Posterior cingulate gyrus (tissue), 11 donors: Measurements from ENCODE around the gene MYL6.
"Not testable (repeated sequence)": the region's sequence is repeated elsewhere in the genome, so short reads cannot be mapped to it uniquely, and the experiment has no call there.

ENCODE experiments used
- DNase-seq, 10 donors: peaks; one replicate each; pipeline versions ENCODE4 v3.0.0 to v3.0.0-alpha.2; 2020 to 2021; ENCODE audit warnings: mixed read lengths in 3 of 10
- intact Hi-C: fragments of 100-400 bp; cut with DNase I; formaldehyde crosslinking; loops from one replicate; pipeline ENCODE4 v1.15.1; 2023

MYL6 gene

DNA sequence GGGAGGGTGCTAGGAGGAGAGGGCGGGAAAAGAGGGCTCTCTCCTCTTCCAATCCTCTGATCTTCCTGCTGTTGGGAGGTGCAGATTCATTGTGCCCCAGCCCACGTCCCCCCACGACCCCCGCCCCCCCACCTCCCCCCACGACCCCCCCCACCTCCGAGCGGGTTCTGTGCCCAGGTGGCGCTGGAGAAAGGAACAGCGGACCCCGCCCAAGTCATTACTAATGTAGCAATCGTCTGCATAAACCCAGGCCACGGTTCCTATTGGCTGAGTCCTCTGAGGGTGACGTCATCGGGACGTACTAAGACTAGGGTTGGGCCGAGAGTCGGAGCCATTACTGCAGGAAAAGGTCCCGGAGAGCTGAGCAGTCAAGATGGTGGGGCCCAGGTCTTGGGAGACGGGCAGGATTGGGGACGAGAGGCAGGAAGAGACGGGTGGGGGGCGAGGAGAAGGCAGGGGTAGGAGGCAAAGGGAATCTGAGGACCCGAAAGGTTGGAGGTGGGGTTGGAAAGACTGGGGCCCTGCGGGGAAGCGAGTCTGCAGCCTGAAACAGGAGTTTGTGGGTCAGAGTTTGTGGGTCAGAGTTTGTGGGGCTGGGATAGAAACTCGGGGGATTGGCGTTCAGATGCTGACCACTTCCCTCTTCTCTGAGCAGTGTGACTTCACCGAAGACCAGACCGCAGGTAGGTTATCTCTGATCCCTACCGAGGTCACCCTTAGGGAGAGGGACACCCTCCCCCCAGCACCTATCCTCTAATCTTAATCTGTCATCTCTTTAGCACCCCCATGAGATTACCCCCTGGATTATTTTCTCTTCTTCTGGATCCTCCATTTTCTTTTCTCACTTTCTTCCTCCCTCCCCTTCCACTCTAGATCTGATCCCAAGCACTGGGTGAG is at the start of gene MYL6:
MYL6 (plus strand) TSS at position 331 of the 897 bp plus-strand sequence; CDS start at position 374, 43 bp downstream.
- intact Hi-C loops = loop anchor here (2.0 kb wide), 1 partner anchor 31 kb away; no protein-coding TSS in a partner anchor
- peak; percentile 93 to 99 (median 96) for DNase-seq

DNA sequence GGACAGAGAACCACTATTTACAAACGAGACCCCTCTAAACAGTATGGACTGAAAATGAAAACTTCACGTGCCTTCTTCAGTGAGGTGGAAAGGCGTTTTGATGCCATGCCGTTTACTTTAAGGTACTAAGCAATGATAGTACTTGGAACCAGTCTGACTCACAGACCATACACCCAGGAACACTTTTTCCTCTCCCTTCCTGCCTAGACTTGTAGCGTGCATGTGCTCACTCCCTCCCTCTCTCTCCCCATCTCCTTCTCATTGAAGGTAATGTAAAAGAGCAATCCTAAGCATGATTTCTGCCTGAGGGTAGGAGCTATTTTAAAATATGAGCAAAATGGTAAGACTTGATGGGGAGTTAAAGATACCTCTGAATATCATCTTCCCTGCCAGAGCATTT is 47.6 kb upstream of the MYL6 start:
- intact Hi-C loops = no loop called here
- DNase-seq = no peak

DNA sequence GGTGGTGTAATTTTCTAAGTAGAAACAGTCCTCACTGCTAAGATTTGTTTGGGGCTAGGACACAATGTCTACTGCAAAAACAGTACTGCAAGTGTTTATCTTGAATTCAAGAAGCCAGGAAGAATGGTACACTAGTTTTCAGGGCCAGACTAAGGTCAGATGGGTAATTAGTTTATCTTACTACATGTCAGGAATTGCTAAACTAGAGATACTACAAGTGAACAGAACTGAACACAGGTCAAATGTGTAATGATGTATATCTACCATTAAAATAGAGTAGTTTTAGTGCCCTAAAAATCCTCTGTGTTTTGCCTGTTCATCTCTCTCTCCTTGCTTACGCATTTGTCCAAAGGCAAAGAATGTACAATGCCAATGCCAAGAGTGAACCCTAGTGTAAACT is 44.1 kb upstream of the MYL6 start:
- no peak for DNase-seq
- intact Hi-C loops = no loop called here

DNA sequence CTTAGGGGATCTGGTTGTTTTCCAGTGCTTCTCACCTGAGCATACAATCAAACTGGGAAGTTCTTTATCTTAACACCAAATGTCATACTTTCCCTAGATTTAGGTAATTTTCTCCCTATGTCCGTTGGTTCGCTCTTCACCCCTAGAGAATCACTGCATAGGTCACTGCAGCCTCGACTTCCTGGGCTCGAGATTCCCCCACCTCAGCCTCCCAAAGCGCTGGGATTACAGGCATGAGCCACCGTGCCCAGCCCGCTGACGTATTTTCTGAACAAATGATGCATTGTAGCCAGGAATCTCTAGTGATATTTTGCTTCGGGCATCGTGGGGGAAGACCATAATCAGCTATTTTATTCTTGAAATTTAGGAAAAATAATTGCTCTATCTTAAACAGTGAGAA is 42.8 kb upstream of the MYL6 start:
- peak in 1 of 10 donors; percentile 62 for DNase-seq

DNA sequence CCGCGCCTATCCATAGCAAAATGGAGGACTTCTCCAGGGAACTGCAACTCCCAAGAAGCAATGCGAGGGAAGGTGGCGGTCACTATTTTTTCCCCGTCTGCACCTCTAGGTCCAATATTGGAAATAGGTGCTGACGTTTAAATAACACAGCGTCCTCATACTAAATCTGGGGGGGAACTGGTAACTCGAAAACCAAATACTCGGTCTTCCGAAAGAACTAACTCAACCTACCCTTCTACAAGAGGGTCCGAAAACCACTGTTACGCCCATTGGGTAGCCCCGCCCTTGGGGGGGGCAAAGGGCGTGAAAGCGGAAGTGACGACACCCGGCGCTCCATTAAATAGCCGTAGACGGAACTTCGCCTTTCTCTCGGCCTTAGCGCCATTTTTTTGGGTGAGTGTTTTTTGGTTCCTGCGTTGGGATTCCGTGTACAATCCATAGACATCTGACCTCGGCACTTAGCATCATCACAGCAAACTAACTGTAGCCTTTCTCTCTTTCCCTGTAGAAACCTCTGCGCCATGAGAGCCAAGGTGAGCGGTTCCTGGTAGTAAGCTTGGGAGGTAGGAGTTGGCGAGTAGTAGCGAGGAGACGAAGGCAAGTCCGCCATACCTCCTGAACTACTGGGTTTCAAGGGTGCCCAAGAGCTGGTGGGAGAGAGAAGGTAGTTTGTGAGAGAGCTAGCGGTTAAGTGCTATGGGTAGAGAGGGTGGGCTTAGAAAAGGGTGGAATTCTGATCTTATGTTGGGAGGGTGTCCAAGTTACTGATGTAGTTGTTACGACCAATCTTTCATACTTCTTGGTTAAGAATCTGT is 41.7 kb upstream of the MYL6 start, which contains the start of gene RPL41:
RPL41 (plus strand) TSS at position 367 of the 815 bp plus-strand sequence.
- DNase-seq = peak; percentile 89 to 99 (median 96)
- intact Hi-C loops = loop anchor here (5.0 kb wide), 4 partner anchors 34 to 119 kb away; partner anchors contain the start of genes ERBB3, MYL6B, RPS26 and SUOX

More for the DNA sequence above, 42.8 kb upstream of the MYL6 start:
- intact Hi-C loops = loop anchor here (5.0 kb wide), 4 partner anchors 33 to 118 kb away; partner anchors contain the start of genes ERBB3, MYL6B, RPS26 and SUOX

DNA sequence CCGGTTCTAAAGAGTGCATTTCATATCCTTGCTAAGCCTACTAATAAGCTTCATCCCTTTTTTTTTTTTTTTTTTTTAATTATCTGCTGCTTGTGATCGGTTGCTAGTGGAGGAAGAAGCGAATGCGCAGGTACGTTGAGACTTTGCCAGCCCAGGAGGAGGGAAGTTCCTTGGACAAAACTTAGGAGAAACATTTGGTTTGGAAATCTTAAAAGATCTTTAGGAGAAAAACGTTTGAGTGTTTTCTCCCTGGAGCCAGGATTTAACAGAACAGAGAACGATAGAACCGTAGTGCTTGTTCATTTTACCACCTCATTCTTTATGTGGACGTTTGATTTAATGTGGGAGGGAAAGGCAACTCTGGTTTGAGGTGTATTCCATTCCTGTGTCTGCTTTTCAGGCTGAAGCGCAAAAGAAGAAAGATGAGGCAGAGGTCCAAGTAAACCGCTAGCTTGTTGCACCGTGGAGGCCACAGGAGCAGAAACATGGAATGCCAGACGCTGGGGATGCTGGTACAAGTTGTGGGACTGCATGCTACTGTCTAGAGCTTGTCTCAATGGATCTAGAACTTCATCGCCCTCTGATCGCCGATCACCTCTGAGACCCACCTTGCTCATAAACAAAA is 41.0 kb upstream of the MYL6 start:
- intact Hi-C loops = loop anchor here (5.0 kb wide), 4 partner anchors 35 to 120 kb away; partner anchors contain the start of genes ERBB3, MYL6B, RPS26 and SUOX
- DNase-seq = not testable (repeated sequence)

DNA sequence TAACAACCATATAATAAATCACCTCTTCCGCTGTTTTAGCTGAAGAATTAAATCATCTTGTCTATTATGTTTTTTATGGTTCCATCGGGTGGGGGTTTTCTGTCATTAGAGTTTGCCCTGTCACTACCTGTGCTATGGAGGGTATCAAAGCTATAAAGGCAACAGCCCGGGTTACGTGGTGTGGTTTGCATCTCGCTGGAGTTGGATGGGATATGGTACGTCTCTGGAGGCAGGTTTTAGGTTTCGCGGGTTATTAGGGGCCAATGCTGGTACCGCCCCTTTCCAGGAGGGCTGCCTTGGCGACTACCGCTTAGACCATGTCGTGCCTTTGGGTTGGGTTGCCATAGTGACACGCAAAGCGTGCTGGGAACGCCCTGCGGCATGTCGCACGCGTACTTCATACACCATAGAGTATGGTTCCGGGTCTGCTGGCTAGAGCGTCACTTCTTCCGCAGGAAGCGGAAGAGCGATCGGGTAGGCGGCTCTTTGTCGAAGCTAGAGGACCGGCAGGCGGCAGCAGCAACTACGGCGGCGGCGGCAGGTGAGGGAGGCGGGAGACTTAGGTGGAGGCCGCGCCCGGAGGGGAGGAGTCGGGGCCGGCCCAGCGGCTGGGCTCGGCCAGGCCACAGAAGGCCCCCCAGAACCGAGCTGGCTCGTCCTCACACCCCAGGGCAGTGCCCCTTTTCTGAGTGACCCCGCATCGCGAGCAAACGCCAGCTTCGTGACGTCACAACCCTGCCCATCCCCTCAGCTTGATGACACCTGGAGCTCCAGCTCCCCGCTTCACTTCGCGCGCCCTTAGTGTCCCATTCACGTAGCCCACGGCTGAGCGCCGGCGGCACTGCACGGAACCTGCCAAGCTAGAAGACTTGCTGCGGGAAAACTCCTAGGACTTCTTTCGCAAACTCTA is 40.1 kb upstream of the MYL6 start, which contains the start of gene ZC3H10:
ZC3H10 (plus strand) TSS at position 489 of the 910 bp plus-strand sequence. CDS start 2,297 bp downstream, outside the sequence.
- DNase-seq = peak; percentile 93 to 100 (median 96)
- intact Hi-C loops = loop anchor here (2.0 to 5.0 kb wide), 6 partner anchors 34 to 141 kb away; partner anchors contain the start of genes ANKRD52, ERBB3, MYL6B and RPS26

DNA sequence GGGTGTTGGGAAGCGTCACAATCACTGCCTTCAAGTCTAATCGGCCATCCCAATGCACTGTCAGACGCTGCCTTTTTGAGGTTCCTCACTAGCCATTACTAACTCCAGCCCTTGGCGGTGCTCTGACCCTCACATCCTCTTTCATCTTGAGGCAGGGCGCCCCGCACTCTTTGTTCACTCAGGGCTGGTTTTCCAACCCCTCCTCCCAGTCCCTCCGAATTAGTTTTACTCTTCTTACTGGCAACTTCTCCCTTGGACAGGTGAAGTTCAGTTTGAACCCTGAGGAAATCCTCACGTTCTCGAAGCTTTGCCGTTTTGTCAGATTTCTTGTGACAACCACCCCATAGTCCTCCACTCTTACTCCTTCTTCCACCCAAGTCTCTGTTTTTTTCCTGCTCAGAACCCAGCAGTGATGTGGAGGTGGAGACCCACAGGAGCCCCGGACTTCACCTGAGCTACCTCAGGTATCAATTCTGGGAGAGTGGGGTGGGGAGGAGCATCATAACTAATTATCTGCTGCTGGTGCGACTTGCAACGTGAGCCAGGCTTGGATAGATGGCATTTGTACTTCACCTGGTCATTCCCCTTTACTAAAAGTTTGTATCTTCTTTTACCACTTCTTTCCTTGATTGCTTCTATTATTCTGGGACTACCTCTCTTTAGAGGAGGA is 39.3 kb upstream of the MYL6 start:
- intact Hi-C loops = loop anchor here (2.0 to 5.0 kb wide), 6 partner anchors 33 to 140 kb away; partner anchors contain the start of genes ANKRD52, ERBB3, MYL6B and RPS26

DNA sequence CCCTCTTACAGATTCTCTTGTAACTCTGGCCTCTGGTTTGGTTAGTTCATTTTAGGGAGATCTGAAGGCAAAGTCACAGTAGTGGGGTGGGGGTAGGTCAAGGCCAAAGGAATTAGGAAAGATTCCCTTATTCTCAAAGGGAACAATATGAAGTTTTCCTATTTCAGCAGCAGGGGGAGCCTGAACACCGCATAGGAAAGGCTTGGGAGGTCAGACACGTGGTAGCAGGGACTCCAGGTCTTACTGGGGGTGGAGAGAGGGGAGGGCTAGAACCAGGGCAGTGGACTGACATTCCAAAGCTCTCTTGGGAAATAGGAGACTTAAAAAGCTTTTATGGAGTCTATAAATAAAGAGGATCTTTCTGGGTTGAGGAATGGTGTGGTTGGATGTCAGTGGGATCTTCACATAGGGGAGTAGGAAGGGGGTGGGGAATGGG is 38.8 kb upstream of the MYL6 start:
- peak in 6 of 10 donors; percentile 35 to 88 (median 48) for DNase-seq
- intact Hi-C loops = loop anchor here (2.0 to 5.0 kb wide), 6 partner anchors 33 to 139 kb away; partner anchors contain the start of genes ANKRD52, ERBB3, MYL6B and RPS26

More for the DNA sequence above, 39.3 kb upstream of the MYL6 start:
- no peak for DNase-seq

DNA sequence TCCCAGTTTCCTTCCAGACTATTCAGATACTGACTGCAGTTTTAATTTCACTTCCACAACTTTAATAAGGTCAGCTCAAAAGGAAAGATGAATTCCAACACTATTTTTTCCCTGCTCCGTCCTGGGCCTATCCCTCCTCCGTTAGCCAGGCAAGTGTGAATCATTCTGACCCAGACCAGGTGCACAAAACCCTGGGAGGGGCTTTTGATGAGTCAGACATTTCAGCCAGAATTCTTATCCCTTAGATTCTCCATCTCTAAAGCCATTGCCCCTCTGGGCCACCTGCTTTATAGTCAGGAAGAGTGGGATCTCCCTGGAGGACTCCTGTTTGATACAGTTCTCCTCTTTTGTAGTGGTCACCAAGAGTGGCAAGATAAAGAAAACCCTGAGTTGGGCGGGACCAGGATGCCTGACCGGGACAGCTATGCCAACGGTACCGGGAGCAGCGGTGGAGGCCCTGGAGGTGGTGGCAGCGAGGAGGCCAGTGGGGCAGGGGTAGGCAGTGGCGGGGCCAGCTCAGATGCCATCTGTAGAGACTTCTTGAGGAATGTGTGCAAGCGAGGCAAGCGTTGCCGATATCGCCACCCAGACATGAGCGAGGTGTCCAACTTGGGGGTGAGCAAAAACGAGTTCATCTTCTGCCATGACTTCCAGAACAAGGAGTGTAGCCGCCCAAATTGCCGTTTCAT is 37.9 kb upstream of the MYL6 start:
- DNase-seq = no peak
- intact Hi-C loops = loop anchor here (10.0 kb wide), 1 partner anchor 344 kb away; the partner anchor contains the start of gene SPRYD4

DNA sequence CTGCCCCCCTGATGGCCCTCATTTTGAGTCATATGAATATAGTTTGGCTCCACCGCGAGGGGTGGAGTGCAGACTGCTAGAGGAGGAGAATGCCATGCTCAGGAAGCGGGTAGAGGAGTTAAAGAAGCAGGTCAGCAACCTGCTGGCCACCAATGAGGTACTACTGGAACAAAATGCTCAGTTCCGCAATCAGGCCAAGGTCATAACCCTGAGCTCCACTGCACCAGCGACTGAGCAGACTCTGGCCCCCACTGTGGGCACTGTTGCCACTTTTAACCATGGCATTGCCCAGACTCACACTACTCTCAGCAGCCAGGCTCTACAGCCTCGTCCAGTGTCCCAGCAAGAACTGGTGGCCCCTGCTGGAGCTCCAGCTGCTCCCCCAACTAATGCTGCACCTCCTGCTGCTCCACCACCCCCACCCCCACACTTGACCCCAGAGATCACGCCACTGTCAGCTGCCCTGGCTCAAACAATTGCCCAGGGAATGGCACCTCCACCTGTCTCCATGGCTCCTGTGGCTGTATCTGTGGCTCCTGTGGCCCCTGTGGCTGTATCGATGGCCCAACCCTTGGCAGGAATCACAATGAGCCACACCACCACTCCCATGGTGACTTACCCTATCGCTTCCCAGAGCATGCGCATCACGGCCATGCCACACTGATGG is 36.8 kb upstream of the MYL6 start:
- DNase-seq = no peak
- intact Hi-C loops = loop anchor here (10.0 kb wide), 1 partner anchor 343 kb away; the partner anchor contains the start of gene SPRYD4

DNA sequence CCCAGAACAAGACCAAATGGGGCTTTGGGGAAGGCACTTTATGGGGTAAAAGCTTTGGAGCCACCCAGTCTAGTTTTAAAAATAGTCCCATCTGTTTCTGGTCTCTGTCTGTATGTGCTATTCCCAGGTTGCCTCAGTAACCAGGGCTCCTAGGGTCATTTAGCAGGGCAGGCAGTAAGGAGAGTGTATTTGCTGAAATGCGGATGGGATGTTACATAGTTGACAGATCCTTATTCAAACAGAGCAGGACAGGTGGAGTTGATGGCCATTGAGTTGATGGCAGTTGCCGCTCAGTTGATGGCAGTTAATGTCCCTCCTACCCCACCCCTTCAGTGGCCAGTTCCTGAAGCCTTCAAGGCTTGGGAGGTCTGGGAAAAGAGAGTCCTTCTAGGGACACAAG is 35.5 kb upstream of the MYL6 start:
- intact Hi-C loops = loop anchor here (10.0 kb wide), 1 partner anchor 342 kb away; the partner anchor contains the start of gene SPRYD4
- no peak for DNase-seq

DNA sequence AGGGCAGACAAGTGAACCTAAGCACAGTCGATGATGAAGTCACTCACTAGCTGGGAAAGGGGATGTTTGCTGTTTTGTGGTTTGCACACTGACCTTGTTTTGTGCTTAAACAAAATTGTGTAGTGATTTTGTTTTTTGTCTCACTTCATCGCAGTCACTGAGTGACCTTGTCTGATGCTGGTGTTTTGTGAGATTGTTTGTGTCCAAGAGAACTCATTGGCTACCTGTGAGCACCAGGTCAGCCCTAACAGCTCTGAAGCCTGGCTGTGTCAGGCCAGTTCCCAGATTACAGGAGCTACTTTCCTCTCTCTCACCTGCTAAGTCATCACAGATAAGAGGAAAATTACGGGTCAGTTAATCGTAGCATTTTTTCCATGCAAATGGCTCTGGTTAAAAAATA is 34.0 kb upstream of the MYL6 start:
- intact Hi-C loops = loop anchor here (10.0 kb wide), 1 partner anchor 341 kb away; the partner anchor contains the start of gene SPRYD4
- DNase-seq = no peak

DNA sequence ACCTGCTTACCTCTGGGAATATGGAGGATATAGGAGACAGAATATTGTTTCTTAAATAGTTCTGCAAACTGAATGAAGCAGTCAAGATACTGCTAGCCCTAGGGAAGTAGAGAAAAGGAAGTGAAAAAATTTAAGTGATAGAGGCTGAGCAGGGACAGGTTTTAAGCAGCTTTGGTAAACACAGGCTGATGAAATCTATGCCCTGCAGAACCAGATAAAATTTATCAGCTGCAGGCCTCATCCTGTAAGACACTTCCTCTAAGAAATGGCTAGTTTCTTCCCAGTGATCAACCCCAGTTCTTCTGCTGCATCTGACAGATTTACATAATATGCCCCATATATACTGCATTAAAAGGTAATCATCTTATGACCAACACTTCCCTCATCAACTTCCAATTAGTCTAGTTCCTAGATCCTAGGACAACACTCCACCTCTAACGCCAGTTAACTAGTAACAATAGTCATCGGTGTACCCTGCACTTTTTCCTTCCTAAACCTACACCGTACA is 31.4 kb upstream of the MYL6 start:
- no peak for DNase-seq
- intact Hi-C loops = loop anchor here (2.0 to 10.0 kb wide), 2 partner anchors 32 to 338 kb away; partner anchors contain the start of genes MYL6 and SPRYD4

DNA sequence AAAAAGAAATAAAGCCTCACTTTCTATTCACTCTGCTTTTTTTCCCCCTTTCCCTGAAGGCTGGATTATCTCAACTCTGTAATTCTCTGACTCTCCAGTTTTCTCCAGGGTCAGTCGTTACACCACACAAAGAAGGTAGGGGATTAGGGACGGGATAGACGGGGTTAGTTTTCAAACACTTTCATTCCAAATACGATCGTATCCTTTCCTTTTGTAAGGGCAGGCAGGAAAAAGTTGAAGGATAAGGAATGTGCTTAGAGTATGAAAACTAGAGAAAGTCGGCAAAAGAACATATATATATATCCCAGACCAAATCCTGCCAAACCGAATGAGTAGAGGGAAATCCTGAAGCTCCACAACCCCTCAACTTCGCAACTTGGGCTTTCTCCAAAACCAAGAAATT is 30.7 kb upstream of the MYL6 start:
- DNase-seq = no peak
- intact Hi-C loops = loop anchor here (2.0 to 10.0 kb wide), 2 partner anchors 31 to 337 kb away; partner anchors contain the start of genes MYL6 and SPRYD4
